Neural progenitor cell (in vitro differentiated cells): ENCODE data around the gene BHMT.

ENCODE experiments used
- CTCF ChIP-seq: fragments of 200-600 bp; sonication (generic); IDR thresholded peaks from 2 replicates; pipeline ENCODE4 v1.5.1; 2017; ENCODE audit warnings: antibody characterized with exemption, mild to moderate bottlenecking
- EZH2 ChIP-seq: fragments of 200-600 bp; sonication (generic); IDR thresholded peaks from 2 replicates; pipeline ENCODE4 v1.6.1; 2017; ENCODE audit warnings: antibody characterized with exemption, mild to moderate bottlenecking, moderate library complexity

DNA sequence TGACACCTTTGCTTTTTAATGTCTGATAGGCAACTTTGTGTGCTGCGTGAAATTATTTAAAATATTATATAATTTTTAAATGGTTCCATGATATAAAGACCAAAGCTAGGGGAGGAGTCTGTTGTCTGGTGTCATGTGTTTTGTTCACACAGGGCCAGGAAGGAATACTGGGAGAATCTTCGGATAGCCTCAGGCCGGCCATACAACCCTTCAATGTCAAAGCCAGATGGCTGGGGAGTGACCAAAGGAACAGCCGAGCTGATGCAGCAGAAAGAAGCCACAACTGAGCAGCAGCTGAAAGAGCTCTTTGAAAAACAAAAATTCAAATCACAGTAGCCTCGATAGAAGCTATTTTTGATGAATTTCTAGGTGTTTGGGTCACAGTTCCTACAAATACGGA, 19.2 kb downstream of the BHMT start:
- TF ChIP-seq CTCF (no peak), EZH2 (no peak)
